Glutamatergic neuron (in vitro differentiated cells): Measurements from ENCODE around the gene JAKMIP1. TPM values are rescaled to one million over a fixed set of nuclear protein-coding genes. Genes with fewer than 3 reads are reported as not detected.

Experiments
- DNase-seq: peaks from one replicate; pipeline ENCODE4 v3.0.0; 2022
- H3K27ac Mint-ChIP-seq: one replicate; pipeline ENCODE4 v1.8.0; 2020; ENCODE audit warnings: mild to moderate bottlenecking, mixed read lengths, inconsistent platforms; ENCODE audit not compliant: unreplicated experiment
- H3K27me3 Mint-ChIP-seq: one replicate; pipeline ENCODE4 v1.8.0; 2020; ENCODE audit warnings: mild to moderate bottlenecking, moderate library complexity, mixed read lengths, inconsistent platforms; ENCODE audit not compliant: unreplicated experiment
- H3K36me3 Mint-ChIP-seq: one replicate; pipeline ENCODE4 v1.8.0; 2020; ENCODE audit warnings: mild to moderate bottlenecking, mixed read lengths, inconsistent platforms; ENCODE audit not compliant: unreplicated experiment
- H3K4me1 Mint-ChIP-seq: one replicate; pipeline ENCODE4 v1.8.0; 2020; ENCODE audit warnings: mild to moderate bottlenecking, low read depth, mixed read lengths, inconsistent platforms; ENCODE audit not compliant: unreplicated experiment
- H3K4me3 Mint-ChIP-seq: one replicate; pipeline ENCODE4 v1.8.0; 2020; ENCODE audit warnings: mild to moderate bottlenecking, mixed read lengths, inconsistent platforms; ENCODE audit not compliant: unreplicated experiment
- H3K9me3 Mint-ChIP-seq: one replicate; pipeline ENCODE4 v1.8.0; 2020; ENCODE audit warnings: mild to moderate bottlenecking, moderate library complexity, mixed read lengths, inconsistent platforms; ENCODE audit not compliant: unreplicated experiment
- CTCF ChIP-seq: fragments of 200-600 bp; sonication (generic); IDR thresholded peaks from one replicate; pipeline ENCODE4 v1.5.0; 2021; ENCODE audit not compliant: partially characterized antibody, unreplicated experiment
- total RNA-seq: library from RNA; stranded (reverse); fragmentation: NEBNext Ultra II Directional; extraction: Animal tissue kit (Norgen Biotek cat#: 25700); gene quantifications from one replicate; pipeline ENCODE4 v1.2.1, GENCODE V29; 2021; ENCODE audit not compliant: unreplicated experiment

Gene JAKMIP1
- total RNA-seq, 1 donor from 2014 or later, result 2.4 TPM

GRCh38 chr4:6049278-6049677 is 151.1 kb downstream of the JAKMIP1 start:
- no peak overlapping the region for H3K27ac Mint-ChIP-seq
- H3K4me1 Mint-ChIP-seq, result no peaks in the 10 kb centered on the region
- H3K36me3 Mint-ChIP-seq, result peaks cover 4% of the 10 kb centered on the region
- DNase-seq, result no peak
- H3K9me3 Mint-ChIP-seq, result no peaks in the 10 kb centered on the region
- no peak for TF ChIP-seq CTCF
- no peak overlapping the region for H3K4me3 Mint-ChIP-seq
- H3K27me3 Mint-ChIP-seq, result no peaks in the 10 kb centered on the region

DNA sequence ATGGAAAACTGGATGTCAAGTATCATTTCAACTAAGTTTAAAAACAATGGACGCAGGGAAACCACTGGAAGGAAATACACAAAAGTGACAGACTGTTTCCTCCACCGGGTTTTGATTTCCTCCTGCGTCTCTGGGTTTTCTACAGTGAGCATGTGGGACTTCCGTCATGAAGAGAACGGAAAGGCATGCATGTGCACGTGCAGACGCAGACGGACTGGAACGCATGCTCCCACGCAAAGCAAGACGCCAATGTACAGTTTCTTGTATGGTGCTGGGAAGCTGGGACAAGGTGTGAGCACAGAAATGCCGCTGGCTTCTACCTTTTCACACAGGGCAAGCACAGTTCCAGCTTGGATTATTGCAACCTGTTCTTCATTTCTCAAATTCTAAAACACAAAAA is 151.8 kb downstream of the JAKMIP1 start:
- H3K36me3 Mint-ChIP-seq, result peaks cover 4% of the 10 kb centered on the region
- H3K4me3 Mint-ChIP-seq, result no peak overlapping the region
- DNase-seq, result no peak
- no peaks in the 10 kb centered on the region for H3K27me3 Mint-ChIP-seq
- no peak for TF ChIP-seq CTCF
- no peaks in the 10 kb centered on the region for H3K9me3 Mint-ChIP-seq
- no peaks in the 10 kb centered on the region for H3K4me1 Mint-ChIP-seq
- H3K27ac Mint-ChIP-seq, result no peak overlapping the region

- H3K27me3 Mint-ChIP-seq, result peaks cover under 1% of the 10 kb centered on the region
- H3K27ac Mint-ChIP-seq, result no peak overlapping the region
- no peak overlapping the region for H3K4me3 Mint-ChIP-seq
- peaks cover 4% of the 10 kb centered on the region for H3K36me3 Mint-ChIP-seq
- no peak for DNase-seq
- no peaks in the 10 kb centered on the region for H3K4me1 Mint-ChIP-seq
- peaks cover 1% of the 10 kb centered on the region for H3K9me3 Mint-ChIP-seq
- no peak for TF ChIP-seq CTCF
These were observed 153.1 kb downstream of the JAKMIP1 start for GRCh38 chr4:6047130-6047673.

GRCh38 chr4:6046526-6047129 is 153.7 kb downstream of the JAKMIP1 start:
- peaks cover 2% of the 10 kb centered on the region for H3K27me3 Mint-ChIP-seq

More at GRCh38 chr4:6046526-6047129, 153.7 kb downstream of the JAKMIP1 start:
- H3K9me3 Mint-ChIP-seq, result peaks cover 2% of the 10 kb centered on the region
- no peak for DNase-seq
- peaks cover 4% of the 10 kb centered on the region for H3K36me3 Mint-ChIP-seq
- no peak overlapping the region for H3K27ac Mint-ChIP-seq
- H3K4me3 Mint-ChIP-seq, result no peak overlapping the region
- H3K4me1 Mint-ChIP-seq, result no peaks in the 10 kb centered on the region
- no peak for TF ChIP-seq CTCF
